WI38 (cell line): ENCODE data around the gene GDAP2.
A peak's percentile ranks its signal among the peaks of the same experiment; 100 is the strongest.

Source experiments
- H3K4me3 ChIP-seq: 2 replicates; pipeline ENCODE4 v1.5.1; 2011; ENCODE audit warnings: low read depth, mild to moderate bottlenecking, control low read depth, low read length
- TF ChIP-seq, protein P1 (sequence below): IDR thresholded peaks from 2 replicates; pipeline ENCODE4 v1.5.1; 2012; ENCODE audit warnings: low read depth, mild to moderate bottlenecking, control low read depth, low read length

GDAP2 gene

DNA sequence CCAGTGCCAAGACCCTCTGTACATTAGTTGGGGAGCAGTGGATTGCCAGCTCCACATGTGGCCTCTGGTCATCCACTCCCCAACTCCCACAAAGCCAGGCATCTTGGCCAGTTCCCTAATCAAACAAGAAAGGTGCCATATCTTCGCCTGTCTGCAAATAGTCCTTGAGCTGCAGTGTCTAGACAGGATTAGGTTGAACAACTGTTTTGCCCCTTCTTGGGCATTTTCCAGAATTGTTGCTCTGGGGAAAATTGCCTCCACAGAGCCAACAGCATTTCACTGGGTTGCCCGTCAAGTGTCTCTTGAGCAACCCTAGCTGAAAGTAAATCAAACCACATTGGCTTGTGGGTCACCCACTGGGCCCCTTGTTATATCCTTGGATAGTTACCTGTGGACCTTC, 109.3 kb downstream of the GDAP2 start:
- H3K4me3 ChIP-seq, result 0 out of 2 replicates have a peak overlapping the region, but pooled peaks have one; percentile 6
- TF ChIP-seq, protein P1, sequence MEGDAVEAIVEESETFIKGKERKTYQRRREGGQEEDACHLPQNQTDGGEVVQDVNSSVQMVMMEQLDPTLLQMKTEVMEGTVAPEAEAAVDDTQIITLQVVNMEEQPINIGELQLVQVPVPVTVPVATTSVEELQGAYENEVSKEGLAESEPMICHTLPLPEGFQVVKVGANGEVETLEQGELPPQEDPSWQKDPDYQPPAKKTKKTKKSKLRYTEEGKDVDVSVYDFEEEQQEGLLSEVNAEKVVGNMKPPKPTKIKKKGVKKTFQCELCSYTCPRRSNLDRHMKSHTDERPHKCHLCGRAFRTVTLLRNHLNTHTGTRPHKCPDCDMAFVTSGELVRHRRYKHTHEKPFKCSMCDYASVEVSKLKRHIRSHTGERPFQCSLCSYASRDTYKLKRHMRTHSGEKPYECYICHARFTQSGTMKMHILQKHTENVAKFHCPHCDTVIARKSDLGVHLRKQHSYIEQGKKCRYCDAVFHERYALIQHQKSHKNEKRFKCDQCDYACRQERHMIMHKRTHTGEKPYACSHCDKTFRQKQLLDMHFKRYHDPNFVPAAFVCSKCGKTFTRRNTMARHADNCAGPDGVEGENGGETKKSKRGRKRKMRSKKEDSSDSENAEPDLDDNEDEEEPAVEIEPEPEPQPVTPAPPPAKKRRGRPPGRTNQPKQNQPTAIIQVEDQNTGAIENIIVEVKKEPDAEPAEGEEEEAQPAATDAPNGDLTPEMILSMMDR, result no peak

DNA sequence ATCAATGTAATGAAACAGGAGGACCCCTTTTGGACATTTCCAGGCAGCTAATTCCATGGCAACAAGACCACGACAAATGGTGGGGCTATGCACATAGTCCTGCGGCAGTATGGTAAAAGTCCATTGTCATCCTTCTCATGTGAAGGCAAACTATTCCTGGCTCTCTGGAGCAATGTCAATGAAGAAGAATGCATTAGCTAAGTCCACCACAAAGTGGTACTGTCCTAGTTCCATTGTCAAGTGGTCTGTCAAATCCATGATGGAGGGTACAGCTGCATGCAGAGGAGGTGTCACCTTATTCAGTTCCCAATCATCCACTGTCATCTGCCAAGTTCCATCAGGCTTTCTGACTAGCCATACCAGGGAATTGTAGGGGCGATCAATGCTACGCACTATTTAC, 110.1 kb downstream of the GDAP2 start:
- TF ChIP-seq, protein P1, result no peak

GRCh38 chr1:117818456-117818855, 111.0 kb downstream of the GDAP2 start:
- TF ChIP-seq, protein P1, result no peak
- no peak overlapping the region for H3K4me3 ChIP-seq

More for the DNA sequence above, 110.1 kb downstream of the GDAP2 start:
- H3K4me3 ChIP-seq, result no peak overlapping the region

DNA sequence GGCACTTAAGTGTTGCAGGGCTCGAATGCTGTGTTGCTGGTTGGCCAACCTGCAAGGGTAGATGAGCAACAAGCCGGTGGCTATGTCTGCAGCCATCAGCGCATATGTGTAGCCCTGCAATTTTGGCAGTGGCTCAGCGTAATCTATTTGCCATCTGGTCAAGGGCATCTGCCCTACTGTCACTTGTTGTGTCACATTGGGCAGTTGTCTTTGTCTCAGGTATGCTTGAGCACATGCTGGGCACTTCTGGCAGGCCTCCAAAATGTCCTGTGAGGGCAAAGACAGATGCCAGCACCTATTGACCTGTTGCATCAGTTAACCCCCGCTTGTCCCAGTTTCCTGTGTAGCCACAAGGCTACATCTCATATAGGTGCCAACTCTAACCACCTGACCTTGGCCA, 111.8 kb downstream of the GDAP2 start:
- no peak overlapping the region for H3K4me3 ChIP-seq

DNA sequence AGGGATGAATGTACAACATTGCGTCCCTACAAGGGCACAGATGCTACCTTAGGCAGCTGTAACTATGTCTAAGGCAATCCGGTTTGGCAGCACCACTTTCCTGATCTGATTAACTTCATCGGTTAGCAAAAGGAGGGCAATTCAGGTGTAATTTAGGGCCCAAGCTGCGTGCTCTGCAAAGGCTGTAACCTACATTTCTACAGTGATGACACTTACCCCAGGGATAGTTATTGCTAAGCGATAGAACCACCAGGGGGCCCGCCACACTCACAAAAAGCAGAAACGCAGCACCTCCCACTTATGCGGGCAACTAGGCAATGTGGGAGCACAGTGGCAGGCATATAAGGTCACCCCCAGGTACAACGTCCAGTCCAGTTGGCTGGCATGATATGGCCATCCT, 113.5 kb downstream of the GDAP2 start:
- TF ChIP-seq, protein P1, result peak; percentile 15; the same call in 1 of the 2 replicates
- no peak overlapping the region for H3K4me3 ChIP-seq

More for the DNA sequence above, 111.8 kb downstream of the GDAP2 start:
- TF ChIP-seq, protein P1, result no peak

DNA sequence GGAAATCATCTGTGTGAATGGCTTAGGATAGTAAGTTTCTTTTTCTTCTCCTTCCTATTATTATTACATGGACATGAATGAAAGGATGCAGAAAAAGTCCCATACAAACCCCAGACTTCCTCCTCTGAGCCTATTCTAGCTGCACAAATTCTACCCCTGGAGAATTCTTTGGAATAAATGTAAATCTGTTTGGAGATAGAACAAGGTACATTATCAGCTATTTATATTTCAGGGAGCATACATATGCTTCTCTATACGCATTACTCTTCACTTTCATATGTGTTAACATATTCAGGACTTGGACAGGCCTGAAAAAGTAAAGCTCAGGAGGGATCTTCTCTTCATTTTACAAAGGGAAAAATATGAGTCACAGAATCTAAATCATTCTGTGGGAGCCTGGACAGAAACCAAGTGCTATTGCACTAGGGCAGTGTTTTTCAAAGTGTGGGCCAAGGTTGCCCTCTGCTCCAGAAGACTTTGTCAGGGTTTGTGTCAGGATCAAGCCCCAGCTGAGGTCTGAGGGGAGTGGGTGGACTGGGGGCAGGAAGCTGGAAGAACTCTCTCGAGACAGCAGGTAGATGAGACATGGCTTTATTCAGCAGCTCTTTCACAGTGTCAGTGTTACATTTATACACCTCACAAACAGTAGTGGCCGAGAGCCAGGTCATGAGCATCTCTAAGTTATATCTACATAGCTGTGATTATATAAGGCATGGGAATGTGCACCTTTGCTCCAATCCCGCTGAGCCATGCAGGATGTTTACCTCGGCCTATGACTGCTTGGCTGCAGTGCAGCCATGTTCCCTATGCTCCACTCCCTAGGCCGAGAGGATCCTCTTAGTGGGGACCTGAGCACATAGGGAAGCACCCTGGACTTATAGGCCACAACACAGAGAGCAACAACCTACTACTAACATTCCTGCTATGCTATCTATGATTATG, 114.3 kb downstream of the GDAP2 start:
- H3K4me3 ChIP-seq, result no peak overlapping the region
- TF ChIP-seq, protein P1, result no peak
